ENCODE results near the gene CENPM.

DNA sequence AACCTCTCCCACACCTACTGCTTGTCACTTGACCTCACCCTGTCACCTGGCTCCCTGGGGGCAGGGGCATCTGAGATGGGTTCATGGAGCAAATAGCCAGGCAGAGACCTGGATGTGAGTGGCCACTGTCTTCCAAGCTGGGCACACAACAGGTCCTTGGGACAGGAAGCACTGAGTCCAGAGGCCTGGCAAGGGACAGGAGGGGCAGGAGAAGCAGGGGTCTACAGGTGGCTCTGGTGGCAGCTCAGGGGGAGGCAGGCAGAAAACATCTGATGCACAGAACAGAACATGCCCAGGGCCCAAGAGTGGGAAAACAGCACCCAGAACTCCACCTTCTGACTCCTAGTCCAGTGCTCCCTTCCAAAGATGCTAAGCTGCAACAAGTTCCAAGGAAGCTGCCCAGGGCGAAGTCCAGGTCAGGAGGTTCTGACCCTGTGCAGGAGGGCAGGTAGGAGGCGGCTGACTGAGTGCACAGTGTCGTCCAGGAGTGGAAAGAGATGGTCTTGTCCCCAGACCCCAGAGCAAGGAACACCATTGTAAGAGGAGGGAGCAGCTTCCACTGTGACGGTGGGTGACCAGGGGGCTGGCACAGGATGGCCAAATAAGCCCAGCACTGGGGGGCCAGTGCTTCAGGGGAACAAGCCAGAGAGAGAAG is 23.9 kb downstream of the CENPM start:
- TF ChIP-seq, protein P1, sequence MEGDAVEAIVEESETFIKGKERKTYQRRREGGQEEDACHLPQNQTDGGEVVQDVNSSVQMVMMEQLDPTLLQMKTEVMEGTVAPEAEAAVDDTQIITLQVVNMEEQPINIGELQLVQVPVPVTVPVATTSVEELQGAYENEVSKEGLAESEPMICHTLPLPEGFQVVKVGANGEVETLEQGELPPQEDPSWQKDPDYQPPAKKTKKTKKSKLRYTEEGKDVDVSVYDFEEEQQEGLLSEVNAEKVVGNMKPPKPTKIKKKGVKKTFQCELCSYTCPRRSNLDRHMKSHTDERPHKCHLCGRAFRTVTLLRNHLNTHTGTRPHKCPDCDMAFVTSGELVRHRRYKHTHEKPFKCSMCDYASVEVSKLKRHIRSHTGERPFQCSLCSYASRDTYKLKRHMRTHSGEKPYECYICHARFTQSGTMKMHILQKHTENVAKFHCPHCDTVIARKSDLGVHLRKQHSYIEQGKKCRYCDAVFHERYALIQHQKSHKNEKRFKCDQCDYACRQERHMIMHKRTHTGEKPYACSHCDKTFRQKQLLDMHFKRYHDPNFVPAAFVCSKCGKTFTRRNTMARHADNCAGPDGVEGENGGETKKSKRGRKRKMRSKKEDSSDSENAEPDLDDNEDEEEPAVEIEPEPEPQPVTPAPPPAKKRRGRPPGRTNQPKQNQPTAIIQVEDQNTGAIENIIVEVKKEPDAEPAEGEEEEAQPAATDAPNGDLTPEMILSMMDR (conservative IDR thresholded peaks at IDR 0.05; ENCODE audit: low read length): no peak
- TF ChIP-seq EZH2phosphoT487 (IDR thresholded peaks at IDR 0.05; ENCODE audit: borderline replicate concordance): no peak
